GM18499 (cell line): Measurements from ENCODE around the gene APOL5.
"Not testable (repeated sequence)": the region's sequence is repeated elsewhere in the genome, so short reads cannot be mapped to it uniquely, and the experiment has no call there.

Source experiments
- ATAC-seq: cut with Tn5 transposase; IDR thresholded peaks from one replicate; pipeline ENCODE4 v1.9.1; 2021; ENCODE audit warnings: moderate number of reproducible peaks; ENCODE audit not compliant: insufficient read depth, unreplicated experiment

Gene APOL5

GRCh38 chr22:35717572-35717971 is at the start of gene APOL5:
APOL5 (plus strand) TSS chr22:35717872; CDS start chr22:35717872, 0 bp downstream.
- ATAC-seq: no peak

- ATAC-seq: no peak
Measured at GRCh38 chr22:35674335-35674734, 43.3 kb upstream of the APOL5 start.

- not testable (repeated sequence) for ATAC-seq
Measured at GRCh38 chr22:35676065-35676464, 41.6 kb upstream of the APOL5 start.

GRCh38 chr22:35677460-35678187 is 40.0 kb upstream of the APOL5 start:
- ATAC-seq: no peak

- no peak for ATAC-seq
Measured at GRCh38 chr22:35678836-35679235, 38.8 kb upstream of the APOL5 start.

- ATAC-seq: not testable (repeated sequence)
Measured at GRCh38 chr22:35679492-35679891, 38.2 kb upstream of the APOL5 start.

- ATAC-seq: no peak
Measured at GRCh38 chr22:35681454-35682052, 36.1 kb upstream of the APOL5 start.

GRCh38 chr22:35683560-35683959 is 34.1 kb upstream of the APOL5 start:
- ATAC-seq: no peak

GRCh38 chr22:35684270-35684700 is 33.4 kb upstream of the APOL5 start:
- no peak for ATAC-seq

GRCh38 chr22:35684732-35685131 is 32.9 kb upstream of the APOL5 start:
- no peak for ATAC-seq

- no peak for ATAC-seq
Measured at GRCh38 chr22:35685731-35686130, 31.9 kb upstream of the APOL5 start.

- ATAC-seq: no peak
Measured at GRCh38 chr22:35686298-35686697, 31.4 kb upstream of the APOL5 start.

GRCh38 chr22:35687461-35687860 is 30.2 kb upstream of the APOL5 start:
- no peak for ATAC-seq

GRCh38 chr22:35688913-35689675 is 28.6 kb upstream of the APOL5 start:
- ATAC-seq: no peak

- ATAC-seq: no peak
Measured at GRCh38 chr22:35690001-35690400, 27.7 kb upstream of the APOL5 start.

GRCh38 chr22:35695202-35695601 is 22.5 kb upstream of the APOL5 start:
- no peak for ATAC-seq

GRCh38 chr22:35697142-35697541 is 20.5 kb upstream of the APOL5 start:
- no peak for ATAC-seq

- ATAC-seq: not testable (repeated sequence)
Measured at GRCh38 chr22:35699852-35700251, 17.8 kb upstream of the APOL5 start.

GRCh38 chr22:35703861-35704584 is 13.6 kb upstream of the APOL5 start:
- ATAC-seq: no peak

GRCh38 chr22:35705141-35705540 is 12.5 kb upstream of the APOL5 start:
- ATAC-seq: no peak

GRCh38 chr22:35708453-35708852 is 9.2 kb upstream of the APOL5 start:
- ATAC-seq: no peak
